ES-I3 (cell line): ENCODE results near the gene VAV2.

ENCODE experiments used
- H3K36me3 ChIP-seq: 2 replicates; pipeline ENCODE4 v1.6.1; 2013; ENCODE audit warnings: mild to moderate bottlenecking, low read length, control low read depth, moderate library complexity; ENCODE audit not compliant: insufficient read depth
- H3K4me1 ChIP-seq: 2 replicates; pipeline ENCODE4 v1.6.1; 2013; ENCODE audit warnings: mild to moderate bottlenecking, control low read depth, low read length; ENCODE audit not compliant: insufficient read depth
- H3K9ac ChIP-seq: 2 replicates; pipeline ENCODE4 v1.6.1; 2013; ENCODE audit warnings: low read depth, mild to moderate bottlenecking, low read length, moderate library complexity
- H3K9me3 ChIP-seq: 2 replicates; pipeline ENCODE4 v1.6.1; 2013; ENCODE audit warnings: mild to moderate bottlenecking, low read length, moderate library complexity; ENCODE audit not compliant: control insufficient read depth, insufficient read depth

The VAV2 gene

GRCh38 chr9:133735931-133736330 is 256.2 kb downstream of the VAV2 start:
- Histone ChIP-seq H3K9ac (no peak overlapping the region), H3K4me1 (peaks cover 27% of the 10 kb centered on the region; the same call in 1 of the 2 replicates), H3K9me3 (no peaks in the 10 kb centered on the region), H3K36me3 (no peaks in the 10 kb centered on the region)

GRCh38 chr9:133735415-133735775 is 256.7 kb downstream of the VAV2 start:
- H3K36me3 ChIP-seq = no peaks in the 10 kb centered on the region

GRCh38 chr9:133734590-133735414 is 257.3 kb downstream of the VAV2 start:
- no peaks in the 10 kb centered on the region for H3K36me3 ChIP-seq
- H3K9ac ChIP-seq = 0 out of 2 replicates have a peak overlapping the region, but pooled peaks have one; percentile 12
- H3K4me1 ChIP-seq = peaks cover 27% of the 10 kb centered on the region; the same call in 1 of the 2 replicates
- no peaks in the 10 kb centered on the region for H3K9me3 ChIP-seq

More at GRCh38 chr9:133735415-133735775, 256.7 kb downstream of the VAV2 start:
- peaks cover 27% of the 10 kb centered on the region; the same call in 1 of the 2 replicates for H3K4me1 ChIP-seq
- 0 out of 2 replicates have a peak overlapping the region, but pooled peaks have one; percentile 12 for H3K9ac ChIP-seq
- no peaks in the 10 kb centered on the region for H3K9me3 ChIP-seq

- Histone ChIP-seq H3K36me3 (no peaks in the 10 kb centered on the region), H3K4me1 (peaks cover 27% of the 10 kb centered on the region; the same call in 1 of the 2 replicates), H3K9me3 (no peaks in the 10 kb centered on the region), H3K9ac (no peak overlapping the region)
These were observed 258.2 kb downstream of the VAV2 start for GRCh38 chr9:133733796-133734533.

- H3K4me1 ChIP-seq = peaks cover 22% of the 10 kb centered on the region; the same call in 1 of the 2 replicates
These were observed 258.7 kb downstream of the VAV2 start for GRCh38 chr9:133733421-133733795.

GRCh38 chr9:133732639-133733408 is 259.3 kb downstream of the VAV2 start:
- Histone ChIP-seq H3K4me1 (peaks cover 21% of the 10 kb centered on the region; the same call in 1 of the 2 replicates), H3K9ac (no peak overlapping the region), H3K36me3 (no peaks in the 10 kb centered on the region), H3K9me3 (no peaks in the 10 kb centered on the region)

More at GRCh38 chr9:133733421-133733795, 258.7 kb downstream of the VAV2 start:
- no peak overlapping the region for H3K9ac ChIP-seq
- H3K36me3 ChIP-seq = no peaks in the 10 kb centered on the region
- H3K9me3 ChIP-seq = no peaks in the 10 kb centered on the region

- no peaks in the 10 kb centered on the region for H3K36me3 ChIP-seq
- H3K4me1 ChIP-seq = peaks cover 15% of the 10 kb centered on the region; the same call in 1 of the 2 replicates
- H3K9me3 ChIP-seq = no peaks in the 10 kb centered on the region
- no peak overlapping the region for H3K9ac ChIP-seq
These were observed 260.1 kb downstream of the VAV2 start for GRCh38 chr9:133731876-133732638.

GRCh38 chr9:133730994-133731715 is 261.0 kb downstream of the VAV2 start:
- Histone ChIP-seq H3K9me3 (no peaks in the 10 kb centered on the region), H3K9ac (no peak overlapping the region), H3K4me1 (peaks cover 15% of the 10 kb centered on the region; the same call in 1 of the 2 replicates), H3K36me3 (no peaks in the 10 kb centered on the region)

- Histone ChIP-seq H3K4me1 (peaks cover 2% of the 10 kb centered on the region; the same call in 1 of the 2 replicates), H3K9ac (no peak overlapping the region)
These were observed 262.4 kb downstream of the VAV2 start for GRCh38 chr9:133729617-133730281.

GRCh38 chr9:133728856-133729616 is 263.1 kb downstream of the VAV2 start:
- H3K9ac ChIP-seq = no peak overlapping the region
- no peaks in the 10 kb centered on the region for H3K36me3 ChIP-seq
- H3K4me1 ChIP-seq = no peaks in the 10 kb centered on the region
- no peaks in the 10 kb centered on the region for H3K9me3 ChIP-seq

More at GRCh38 chr9:133729617-133730281, 262.4 kb downstream of the VAV2 start:
- Histone ChIP-seq H3K36me3 (no peaks in the 10 kb centered on the region), H3K9me3 (no peaks in the 10 kb centered on the region)

GRCh38 chr9:133727876-133728441 is 264.2 kb downstream of the VAV2 start:
- Histone ChIP-seq H3K4me1 (no peaks in the 10 kb centered on the region), H3K9me3 (no peaks in the 10 kb centered on the region), H3K36me3 (no peaks in the 10 kb centered on the region), H3K9ac (no peak overlapping the region)
